DND-41 (cell line): ENCODE results near the gene STT3A.

Experiments used
- CTCF ChIP-seq: IDR thresholded peaks from 2 replicates; pipeline ENCODE4 v1.5.1; 2012; ENCODE audit warnings: borderline replicate concordance, low read length, moderate library complexity, mild to moderate bottlenecking; ENCODE audit not compliant: poor library complexity, severe bottlenecking; ENCODE audit errors: extremely low read depth
- EZH2 ChIP-seq: IDR thresholded peaks from 3 replicates; pipeline ENCODE4 v1.6.1; 2012; ENCODE audit warnings: borderline replicate concordance, low read depth, mild to moderate bottlenecking, moderate library complexity, low read length, inconsistent platforms; ENCODE audit not compliant: severe bottlenecking

- TF ChIP-seq CTCF (no peak), EZH2 (no peak)
These were observed 30.7 kb upstream of the STT3A start for GRCh38 chr11:125561924-125562323.
